ENCODE measurements around the gene RUSF1. TPM values are rescaled to one million over a fixed set of nuclear protein-coding genes. Genes with fewer than 3 reads are reported as not detected.
A peak's percentile ranks its signal among the peaks of the same experiment; 100 is the strongest.

The RUSF1 gene
- total and polyA plus RNA-seq, 9 of the 15 experiments (the other 6 are each of a cell fraction or from before 2014, with no cell fraction given) = 0.80 to 52.8 (median 27.6) TPM

- TF ChIP-seq THRB (CRISPR knock-in tag; conservative IDR thresholded peaks at IDR 0.05) = no peak
- TF ChIP-seq ZNF134 (CRISPR knock-in tag; conservative IDR thresholded peaks at IDR 0.05) = no peak
- TF ChIP-seq SP2 (IDR thresholded peaks at IDR 0.05; ENCODE audit: extremely low read depth, low read depth, low read length, poor library complexity, severe bottlenecking) = no peak
- 0 out of 2 replicates have a peak, but pooled peaks have one; percentile 22 for TF ChIP-seq RREB1 (CRISPR knock-in tag; IDR thresholded peaks at IDR 0.05)
- TF ChIP-seq GTF2E2 (tag; IDR thresholded peaks at IDR 0.05) = no peak
- TF ChIP-seq ZFPM2 (CRISPR knock-in tag; IDR thresholded peaks at IDR 0.05) = no peak
- TF ChIP-seq ESRRB (CRISPR knock-in tag; IDR thresholded peaks at IDR 0.05; ENCODE audit: borderline replicate concordance) = no peak
- no peak for TF ChIP-seq ZNF23 (CRISPR knock-in tag; IDR thresholded peaks at IDR 0.05)
- TF ChIP-seq ZNF830 (CRISPR knock-in tag; IDR thresholded peaks at IDR 0.05) = peak; percentile 47; the same call in 1 of the 2 replicates
- peak; percentile 57; the same call in 1 of the 2 replicates for TF ChIP-seq ZNF592 (IDR thresholded peaks at IDR 0.05)
- 0 out of 2 replicates have a peak, but pooled peaks have one; percentile 62 for TF ChIP-seq SMARCA5 (IDR thresholded peaks at IDR 0.05)
- no peak for TF ChIP-seq ZNF197 (CRISPR knock-in tag; IDR thresholded peaks at IDR 0.05; ENCODE audit: low read depth)
- TF ChIP-seq ZBED1 (IDR thresholded peaks at IDR 0.05) = 0 out of 2 replicates have a peak, but pooled peaks have one; percentile 12
- TF ChIP-seq HCFC1 (IDR thresholded peaks at IDR 0.05; ENCODE audit: low read depth, low read length) = no peak
- TF ChIP-seq SMARCB1 (IDR thresholded peaks at IDR 0.05; ENCODE audit: insufficient read length, low read depth) = peak; percentile 53
- TF ChIP-seq XRCC3 (IDR thresholded peaks at IDR 0.05) = no peak
- 0 out of 2 replicates have a peak, but pooled peaks have one; percentile 16 for TF ChIP-seq PHB2 (IDR thresholded peaks at IDR 0.05; ENCODE audit: low read depth)
These were observed 30.7 kb downstream of the RUSF1 start (continued) for GRCh38 chr16:31477220-31478216.

Measured in K562 (cell line).